Natural killer cell (primary cell): Measurements from ENCODE around the gene NUP205. TPM values are rescaled to one million over a fixed set of nuclear protein-coding genes. Genes with fewer than 3 reads are reported as not detected.
A peak's percentile ranks its signal among the peaks of the same experiment; 100 is the strongest.

Experiments used
- ATAC-seq, 3 donors: fragments of 150-1000 bp in 2 of 3; fragments of 200-7000 bp in 1 of 3; cut with Tn5 transposase; 1 replicate in 1 of 3; 2 replicates in 2 of 3; pipeline ENCODE4 v1.10.0; 2021; ENCODE audit warnings: mild to moderate bottlenecking in 2 of 3, moderate library complexity in 2 of 3
- DNase-seq, 2 donors: peaks; one replicate each; pipeline versions ENCODE4 v3.0.0 to v3.0.0-alpha.2; 2013 to 2021; ENCODE audit warnings: mixed read lengths in 1 of 2
- H3K27ac ChIP-seq: one replicate; pipeline ENCODE4 v1.5.1; 2013; ENCODE audit warnings: mild to moderate bottlenecking, low read length
- H3K27me3 ChIP-seq: one replicate; pipeline ENCODE4 v1.6.1; 2013; ENCODE audit warnings: low read length; ENCODE audit not compliant: control insufficient read depth, insufficient read depth
- H3K36me3 ChIP-seq: one replicate; pipeline ENCODE4 v1.6.1; 2013; ENCODE audit warnings: low read length; ENCODE audit not compliant: control insufficient read depth, insufficient read depth
- H3K4me1 ChIP-seq: one replicate; pipeline ENCODE4 v1.6.1; 2013; ENCODE audit warnings: low read length; ENCODE audit not compliant: control insufficient read depth, insufficient read depth
- H3K4me3 ChIP-seq: one replicate; pipeline ENCODE4 v1.5.1; 2013; ENCODE audit warnings: low read length
- H3K9me3 ChIP-seq: one replicate; pipeline ENCODE4 v1.6.1; 2013; ENCODE audit warnings: low read length; ENCODE audit not compliant: control insufficient read depth, insufficient read depth
- H3K27ac Mint-ChIP-seq, 2 donors: one replicate each; pipeline ENCODE4 v1.8.0; 2022; ENCODE audit warnings: mild to moderate bottlenecking in 2 of 2, mixed read lengths in 2 of 2, moderate library complexity in 1 of 2
- H3K27me3 Mint-ChIP-seq, 2 donors: one replicate each; pipeline ENCODE4 v1.8.0; 2022; ENCODE audit warnings: low read depth in 2 of 2, mixed read lengths in 2 of 2
- H3K36me3 Mint-ChIP-seq: one replicate; pipeline ENCODE4 v1.8.0; 2022; ENCODE audit warnings: mixed read lengths
- H3K4me1 Mint-ChIP-seq, 2 donors: one replicate each; pipeline ENCODE4 v1.8.0; 2022; ENCODE audit warnings: mixed read lengths in 2 of 2
- H3K4me3 Mint-ChIP-seq: one replicate; pipeline ENCODE4 v1.8.0; 2022; ENCODE audit warnings: mild to moderate bottlenecking, moderate library complexity, mixed read lengths
- H3K9me3 Mint-ChIP-seq, 2 donors: one replicate each; pipeline ENCODE4 v1.8.0; 2022; ENCODE audit warnings: mixed read lengths in 2 of 2
- CTCF ChIP-seq: fragments of 200-600 bp; IDR thresholded peaks from one replicate; pipeline ENCODE4 v1.8.0; 2022; ENCODE audit warnings: antibody characterized with exemption
- WGBS: methylation state at CpG from one replicate; pipeline ENCODE4 v1.1.7; 2013; ENCODE audit warnings: missing lambda C conversion rate; ENCODE audit not compliant: insufficient coverage; 5-methylcytosine and 5-hydroxymethylcytosine counted together
- intact Hi-C: fragments of 100-400 bp; cut with micrococcal nuclease; formaldehyde crosslinking; loops from one replicate; pipeline ENCODE4 v1.14.2; 2022
- total RNA-seq, 4 donors: library from RNA; stranded (reverse); fragments of 120-200 nt in 1 of 4; gene quantifications; one replicate each; pipeline versions ENCODE4 v1.2.3 to v1.2.4, GENCODE V29; 2013 to 2022

Gene NUP205
- total RNA-seq, 3 donors from 2014 or later (not counting 1 experiment from before 2014, with no cell fraction given): 45.6 to 55.1 (median 53.7) TPM

- Histone ChIP-seq H3K27me3 (no peaks in the 10 kb centered on the region), H3K4me3 (peak within 1 kb of the TSS; percentile 88), H3K4me1 (peaks cover 12% of the 10 kb centered on the region), H3K36me3 (peaks cover 2% of the 10 kb centered on the region), H3K27ac (peak within 1 kb of the TSS; percentile 95), H3K9me3 (no peaks in the 10 kb centered on the region)
- H3K4me1 Mint-ChIP-seq: peaks cover 6 to 8% of the 10 kb centered on the region in 2 donors
- no peak for TF ChIP-seq CTCF
- no peaks in the 10 kb centered on the region for H3K36me3 Mint-ChIP-seq
- intact Hi-C loops: loop anchor here (1.0 to 5.0 kb wide), 4 partner anchors 47 to 470 kb away; partner anchors contain the start of genes NUP205, STMP1 and WDR91
- no peak within 1 kb of the TSS for H3K27ac Mint-ChIP-seq
- DNase-seq: peak; percentile 87 to 98
- H3K9me3 Mint-ChIP-seq: no peaks in the 10 kb centered on the region
- H3K4me3 Mint-ChIP-seq: no peak within 1 kb of the TSS
- under 1% methylated on average over 55 of the region's 55 CpGs for WGBS
- peak; percentile 91 to 98 (median 94) for ATAC-seq
- no peaks in the 10 kb centered on the region for H3K27me3 Mint-ChIP-seq
These were observed 47.7 kb upstream of the NUP205 start, which contains the start of gene CNOT4 for GRCh38 chr7:135509839-135510591. CNOT4 (minus strand) TSS chr7:135510102; CDS start chr7:135438331, 71,771 bp downstream.

DNA sequence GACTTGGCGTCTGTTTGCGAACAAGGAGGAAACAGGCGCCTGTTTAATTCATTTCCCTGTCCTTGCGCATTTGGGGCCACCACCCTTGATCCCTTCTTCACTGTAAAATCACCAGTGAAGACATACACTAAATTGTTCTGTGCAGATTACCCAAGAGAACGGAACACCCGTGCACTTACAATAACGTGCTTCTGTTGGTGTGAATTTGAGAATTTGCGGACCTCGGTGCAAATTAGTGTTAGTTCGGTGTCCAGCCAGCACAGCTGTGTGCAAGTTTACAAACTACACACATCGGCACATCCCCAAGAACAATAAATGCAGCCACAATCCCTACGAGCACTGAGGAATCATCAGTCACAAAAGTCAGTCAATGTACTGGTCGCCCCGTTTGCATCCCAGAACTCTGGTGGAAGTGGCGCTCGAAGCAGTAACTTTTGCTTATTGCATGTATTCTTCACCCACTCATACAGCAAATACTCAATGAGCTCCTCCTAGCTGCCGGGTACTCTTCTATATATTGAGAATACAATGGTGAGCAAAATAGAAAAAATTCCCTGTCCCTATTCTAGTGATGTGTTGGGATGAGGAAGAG is 47.0 kb upstream of the NUP205 start:
- Histone ChIP-seq H3K36me3 (peaks cover 2% of the 10 kb centered on the region), H3K9me3 (no peaks in the 10 kb centered on the region), H3K27ac (no peak overlapping the region), H3K27me3 (no peaks in the 10 kb centered on the region), H3K4me3 (peak overlapping the region; percentile 88), H3K4me1 (peaks cover 12% of the 10 kb centered on the region)
- Mint-ChIP-seq H3K9me3 (no peaks in the 10 kb centered on the region), H3K27me3 (no peaks in the 10 kb centered on the region), H3K27ac (no peak overlapping the region), H3K4me3 (no peak overlapping the region), H3K36me3 (no peaks in the 10 kb centered on the region), H3K4me1 (peaks cover 5 to 8% of the 10 kb centered on the region in 2 donors)
- no peak for DNase-seq
- WGBS: 4% methylated on average over 16 of the region's 17 CpGs
- no peak for TF ChIP-seq CTCF
- intact Hi-C loops: loop anchor here (1.0 to 5.0 kb wide), 3 partner anchors 47 to 470 kb away; partner anchors contain the start of genes NUP205 and STMP1
- ATAC-seq: no peak

DNA sequence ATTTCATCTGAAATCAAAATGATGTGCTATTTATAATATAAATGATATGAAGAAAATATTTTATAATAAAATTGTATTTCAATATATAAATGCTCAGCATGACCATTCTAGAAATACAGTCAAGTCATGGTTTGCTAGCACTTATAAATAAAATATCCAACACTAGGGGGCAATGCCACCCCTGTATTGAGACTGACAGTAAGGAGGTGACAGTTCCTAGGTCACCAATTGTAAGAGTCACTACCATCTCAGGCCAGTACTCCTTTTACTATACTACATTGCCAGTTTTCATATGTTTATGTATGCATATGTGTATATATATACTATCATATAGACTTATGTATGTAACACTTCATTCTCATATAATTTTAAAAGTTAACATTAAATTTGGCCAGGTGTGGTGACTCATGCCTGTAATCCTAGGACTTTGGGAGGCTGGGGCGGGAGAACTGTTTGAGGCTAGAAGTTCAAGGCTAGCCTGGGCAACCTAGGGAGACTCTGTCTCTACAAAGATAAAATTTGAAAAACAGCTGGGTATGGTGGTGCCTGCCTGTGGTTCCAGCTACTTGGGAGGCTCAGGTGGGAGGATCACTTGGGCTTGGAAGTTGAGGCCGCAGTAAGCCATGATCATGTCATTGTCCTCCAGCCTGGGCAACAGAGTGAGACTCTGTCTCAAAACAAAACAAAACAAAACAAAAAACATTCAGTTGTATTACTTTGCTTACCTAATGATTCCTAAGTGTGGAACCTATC is 45.4 kb upstream of the NUP205 start:
- Mint-ChIP-seq H3K9me3 (no peaks in the 10 kb centered on the region), H3K27me3 (peaks cover 0 to 2% of the 10 kb centered on the region in 2 donors), H3K27ac (no peak overlapping the region), H3K4me1 (peaks cover under 1 to 3% of the 10 kb centered on the region in 2 donors), H3K4me3 (no peak overlapping the region), H3K36me3 (no peaks in the 10 kb centered on the region)
- H3K4me1 ChIP-seq: peaks cover 12% of the 10 kb centered on the region
- TF ChIP-seq CTCF: peak; percentile 70
- ATAC-seq (peak in 1 of 3 donors; percentile 24), DNase-seq (peak in 1 of 2 donors; percentile 77)
- H3K9me3 ChIP-seq: no peaks in the 10 kb centered on the region
- no peak overlapping the region for H3K4me3 ChIP-seq
- no peak overlapping the region for H3K27ac ChIP-seq
- WGBS: 97% methylated on average over 2 of the region's 2 CpGs
- no peaks in the 10 kb centered on the region for H3K27me3 ChIP-seq
- peaks cover 2% of the 10 kb centered on the region for H3K36me3 ChIP-seq
- intact Hi-C loops: loop anchor here (5.0 kb wide), 1 partner anchor 150 kb away; the partner anchor contains the start of gene STMP1
